Measurements from ENCODE around the gene PSMD5. TPM values are rescaled to one million over a fixed set of nuclear protein-coding genes. Genes with fewer than 3 reads are reported as not detected.

PSMD5 gene
- total RNA-seq, 1 donor from 2014 or later: 27.5 TPM

GRCh38 chr9:120854596-120855327, 12.0 kb upstream of the PSMD5 start:
- TF ChIP-seq, protein P1, sequence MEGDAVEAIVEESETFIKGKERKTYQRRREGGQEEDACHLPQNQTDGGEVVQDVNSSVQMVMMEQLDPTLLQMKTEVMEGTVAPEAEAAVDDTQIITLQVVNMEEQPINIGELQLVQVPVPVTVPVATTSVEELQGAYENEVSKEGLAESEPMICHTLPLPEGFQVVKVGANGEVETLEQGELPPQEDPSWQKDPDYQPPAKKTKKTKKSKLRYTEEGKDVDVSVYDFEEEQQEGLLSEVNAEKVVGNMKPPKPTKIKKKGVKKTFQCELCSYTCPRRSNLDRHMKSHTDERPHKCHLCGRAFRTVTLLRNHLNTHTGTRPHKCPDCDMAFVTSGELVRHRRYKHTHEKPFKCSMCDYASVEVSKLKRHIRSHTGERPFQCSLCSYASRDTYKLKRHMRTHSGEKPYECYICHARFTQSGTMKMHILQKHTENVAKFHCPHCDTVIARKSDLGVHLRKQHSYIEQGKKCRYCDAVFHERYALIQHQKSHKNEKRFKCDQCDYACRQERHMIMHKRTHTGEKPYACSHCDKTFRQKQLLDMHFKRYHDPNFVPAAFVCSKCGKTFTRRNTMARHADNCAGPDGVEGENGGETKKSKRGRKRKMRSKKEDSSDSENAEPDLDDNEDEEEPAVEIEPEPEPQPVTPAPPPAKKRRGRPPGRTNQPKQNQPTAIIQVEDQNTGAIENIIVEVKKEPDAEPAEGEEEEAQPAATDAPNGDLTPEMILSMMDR (IDR thresholded peaks at IDR 0.05): no peak
- TF ChIP-seq POLR2A (IDR thresholded peaks at IDR 0.05) (no peak), POLR2AphosphoS5 (IDR thresholded peaks at IDR 0.05; ENCODE audit: insufficient read depth in 1 of 2, low read depth in 1 of 2) (no peak)
- Histone ChIP-seq H3K27ac (no peak overlapping the region), H3K4me1 (no peaks in the 10 kb centered on the region), H3K4me3 (no peak overlapping the region), H3K27me3 (no peaks in the 10 kb centered on the region), H3K9me3 (no peaks in the 10 kb centered on the region), H3K36me3 (peaks cover 0 to 13% of the 10 kb centered on the region in 2 donors)
- no peak for DNase-seq (ENCODE audit: extremely low spot score in 2 of 2)
- intact Hi-C loops (cut with DNase I): no loop called here

GRCh38 chr9:120853198-120853597, 10.5 kb upstream of the PSMD5 start:
- Histone ChIP-seq H3K9me3 (no peaks in the 10 kb centered on the region), H3K27me3 (no peaks in the 10 kb centered on the region), H3K27ac (no peak overlapping the region), H3K4me3 (no peak overlapping the region), H3K4me1 (no peaks in the 10 kb centered on the region), H3K36me3 (peaks cover 0 to 6% of the 10 kb centered on the region in 2 donors)
- no peak for DNase-seq (ENCODE audit: extremely low spot score in 2 of 2)
- TF ChIP-seq POLR2AphosphoS5 (IDR thresholded peaks at IDR 0.05; ENCODE audit: insufficient read depth in 1 of 2, low read depth in 1 of 2): no peak
- TF ChIP-seq, protein P1 (IDR thresholded peaks at IDR 0.05): no peak
- no peak for TF ChIP-seq POLR2A (IDR thresholded peaks at IDR 0.05)
- intact Hi-C loops (cut with DNase I): no loop called here

- H3K4me1 ChIP-seq: no peaks in the 10 kb centered on the region
- intact Hi-C loops (cut with DNase I): no loop called here
- no peak for TF ChIP-seq POLR2A (IDR thresholded peaks at IDR 0.05)
- TF ChIP-seq POLR2AphosphoS5 (IDR thresholded peaks at IDR 0.05; ENCODE audit: insufficient read depth in 1 of 2, low read depth in 1 of 2): no peak
- TF ChIP-seq, protein P1 (IDR thresholded peaks at IDR 0.05): no peak
- no peaks in the 10 kb centered on the region for H3K36me3 ChIP-seq
- H3K9me3 ChIP-seq: no peaks in the 10 kb centered on the region
- DNase-seq (ENCODE audit: extremely low spot score in 2 of 2): no peak
- no peak overlapping the region for H3K27ac ChIP-seq
- H3K27me3 ChIP-seq: no peaks in the 10 kb centered on the region
- H3K4me3 ChIP-seq: no peak overlapping the region
Measured at GRCh38 chr9:120852240-120853010, 9.7 kb upstream of the PSMD5 start.

DNA sequence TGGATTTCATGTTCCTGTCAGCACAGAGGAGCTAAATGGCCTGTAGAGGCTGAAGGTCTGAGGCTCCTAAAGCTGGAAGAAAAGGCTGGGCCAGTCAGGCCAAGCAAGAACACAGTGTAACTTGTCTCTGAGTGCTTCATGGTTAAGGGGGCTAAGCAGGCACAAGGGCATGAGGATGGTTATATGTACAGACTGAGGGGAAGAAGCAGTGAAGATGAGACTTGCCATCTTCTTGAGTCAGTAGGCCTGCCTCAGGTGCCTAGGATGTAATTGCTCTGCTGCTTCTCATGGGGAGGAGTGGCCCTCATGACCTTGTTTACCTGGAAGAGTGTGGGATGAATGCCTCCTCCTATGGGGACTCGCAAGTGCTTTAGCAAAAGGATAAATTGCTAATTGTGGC, 8.7 kb upstream of the PSMD5 start:
- intact Hi-C loops (cut with DNase I): no loop called here
- DNase-seq (ENCODE audit: extremely low spot score in 2 of 2): no peak
- Histone ChIP-seq H3K36me3 (no peaks in the 10 kb centered on the region), H3K27me3 (no peaks in the 10 kb centered on the region), H3K27ac (no peak overlapping the region), H3K4me1 (no peaks in the 10 kb centered on the region), H3K4me3 (no peak overlapping the region), H3K9me3 (no peaks in the 10 kb centered on the region)
- TF ChIP-seq POLR2AphosphoS5 (IDR thresholded peaks at IDR 0.05; ENCODE audit: insufficient read depth in 1 of 2, low read depth in 1 of 2) (no peak), POLR2A (IDR thresholded peaks at IDR 0.05) (no peak)
- TF ChIP-seq, protein P1 (IDR thresholded peaks at IDR 0.05): no peak

- no peak overlapping the region for H3K4me3 ChIP-seq
- DNase-seq (ENCODE audit: extremely low spot score in 2 of 2): no peak
- H3K27ac ChIP-seq: no peak overlapping the region
- TF ChIP-seq POLR2AphosphoS5 (IDR thresholded peaks at IDR 0.05; ENCODE audit: insufficient read depth in 1 of 2, low read depth in 1 of 2) (no peak), POLR2A (IDR thresholded peaks at IDR 0.05) (no peak)
- TF ChIP-seq, protein P1 (IDR thresholded peaks at IDR 0.05): no peak
- H3K36me3 ChIP-seq: no peaks in the 10 kb centered on the region
- H3K4me1 ChIP-seq: no peaks in the 10 kb centered on the region
- no peaks in the 10 kb centered on the region for H3K9me3 ChIP-seq
- H3K27me3 ChIP-seq: no peaks in the 10 kb centered on the region
- intact Hi-C loops (cut with DNase I): no loop called here
Measured at GRCh38 chr9:120850315-120850714, 7.6 kb upstream of the PSMD5 start.
